ENCODE measurements around the gene SELPLG.

DNA sequence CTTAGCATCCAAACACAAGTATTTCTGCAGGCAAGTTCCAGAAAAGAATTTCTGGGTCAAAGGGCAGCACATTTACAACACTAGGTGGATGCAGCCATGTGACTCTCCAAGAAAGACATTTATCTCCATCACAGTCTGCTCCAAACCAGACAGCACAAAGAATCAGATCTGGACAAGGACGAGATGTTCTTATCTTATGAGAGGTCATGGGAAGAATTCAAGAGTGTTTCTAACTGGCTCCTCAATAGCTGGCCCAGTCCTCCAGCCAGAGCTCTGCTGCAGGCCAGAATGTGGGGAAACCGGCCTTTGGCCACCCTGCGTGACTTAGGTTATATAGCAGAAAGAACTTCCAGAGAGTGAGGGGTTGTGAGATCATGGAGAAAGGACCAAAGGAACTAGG, 53.2 kb downstream of the SELPLG start:
- TF ChIP-seq NFRKB (IDR thresholded peaks at IDR 0.05): no peak
- no peak for TF ChIP-seq FOXM1 (IDR thresholded peaks at IDR 0.05; ENCODE audit: borderline replicate concordance)
- no peak for TF ChIP-seq SP1 (IDR thresholded peaks at IDR 0.05)
- TF ChIP-seq FOXK2 (IDR thresholded peaks at IDR 0.05): no peak
- TF ChIP-seq ZNF384 (IDR thresholded peaks at IDR 0.05): no peak
- no peak for TF ChIP-seq FOXA1 (IDR thresholded peaks at IDR 0.05)
- TF ChIP-seq ELF4 (IDR thresholded peaks at IDR 0.05): no peak
- no peak for TF ChIP-seq PKNOX1 (IDR thresholded peaks at IDR 0.05)
- TF ChIP-seq TARDBP (IDR thresholded peaks at IDR 0.05): no peak
- no peak for TF ChIP-seq HDGF (IDR thresholded peaks at IDR 0.05; ENCODE audit: borderline replicate concordance)
- no peak for TF ChIP-seq BHLHE40 (IDR thresholded peaks at IDR 0.05; ENCODE audit: borderline replicate concordance)
- TF ChIP-seq SUZ12 (IDR thresholded peaks at IDR 0.05): no peak

All from HEK293T (cell line).